Natural killer cell (primary cell): ENCODE data around the gene MESP2. TPM values are rescaled to one million over a fixed set of nuclear protein-coding genes. Genes with fewer than 3 reads are reported as not detected.
A peak's percentile ranks its signal among the peaks of the same experiment; 100 is the strongest.

ENCODE experiments used
- ATAC-seq, 3 donors: fragments of 150-1000 bp in 2 of 3; fragments of 200-7000 bp in 1 of 3; cut with Tn5 transposase; 1 replicate in 1 of 3; 2 replicates in 2 of 3; pipeline ENCODE4 v1.10.0; 2021; ENCODE audit warnings: mild to moderate bottlenecking in 2 of 3, moderate library complexity in 2 of 3
- DNase-seq, 2 donors: peaks; one replicate each; pipeline versions ENCODE4 v3.0.0 to v3.0.0-alpha.2; 2013 to 2021; ENCODE audit warnings: mixed read lengths in 1 of 2
- H3K27ac ChIP-seq: one replicate; pipeline ENCODE4 v1.5.1; 2013; ENCODE audit warnings: mild to moderate bottlenecking, low read length
- H3K27me3 ChIP-seq: one replicate; pipeline ENCODE4 v1.6.1; 2013; ENCODE audit warnings: low read length; ENCODE audit not compliant: control insufficient read depth, insufficient read depth
- H3K36me3 ChIP-seq: one replicate; pipeline ENCODE4 v1.6.1; 2013; ENCODE audit warnings: low read length; ENCODE audit not compliant: control insufficient read depth, insufficient read depth
- H3K4me1 ChIP-seq: one replicate; pipeline ENCODE4 v1.6.1; 2013; ENCODE audit warnings: low read length; ENCODE audit not compliant: control insufficient read depth, insufficient read depth
- H3K4me3 ChIP-seq: one replicate; pipeline ENCODE4 v1.5.1; 2013; ENCODE audit warnings: low read length
- H3K9me3 ChIP-seq: one replicate; pipeline ENCODE4 v1.6.1; 2013; ENCODE audit warnings: low read length; ENCODE audit not compliant: control insufficient read depth, insufficient read depth
- H3K27ac Mint-ChIP-seq, 2 donors: one replicate each; pipeline ENCODE4 v1.8.0; 2022; ENCODE audit warnings: mild to moderate bottlenecking in 2 of 2, mixed read lengths in 2 of 2, moderate library complexity in 1 of 2
- H3K27me3 Mint-ChIP-seq, 2 donors: one replicate each; pipeline ENCODE4 v1.8.0; 2022; ENCODE audit warnings: low read depth in 2 of 2, mixed read lengths in 2 of 2
- H3K36me3 Mint-ChIP-seq: one replicate; pipeline ENCODE4 v1.8.0; 2022; ENCODE audit warnings: mixed read lengths
- H3K4me1 Mint-ChIP-seq, 2 donors: one replicate each; pipeline ENCODE4 v1.8.0; 2022; ENCODE audit warnings: mixed read lengths in 2 of 2
- H3K4me3 Mint-ChIP-seq: one replicate; pipeline ENCODE4 v1.8.0; 2022; ENCODE audit warnings: mild to moderate bottlenecking, moderate library complexity, mixed read lengths
- H3K9me3 Mint-ChIP-seq, 2 donors: one replicate each; pipeline ENCODE4 v1.8.0; 2022; ENCODE audit warnings: mixed read lengths in 2 of 2
- CTCF ChIP-seq: fragments of 200-600 bp; IDR thresholded peaks from one replicate; pipeline ENCODE4 v1.8.0; 2022; ENCODE audit warnings: antibody characterized with exemption
- WGBS: methylation state at CpG from one replicate; pipeline ENCODE4 v1.1.7; 2013; ENCODE audit warnings: missing lambda C conversion rate; ENCODE audit not compliant: insufficient coverage; 5-methylcytosine and 5-hydroxymethylcytosine counted together
- intact Hi-C: fragments of 100-400 bp; cut with micrococcal nuclease; formaldehyde crosslinking; loops from one replicate; pipeline ENCODE4 v1.14.2; 2022
- total RNA-seq, 4 donors: library from RNA; stranded (reverse); fragments of 120-200 nt in 1 of 4; gene quantifications; one replicate each; pipeline versions ENCODE4 v1.2.3 to v1.2.4, GENCODE V29; 2013 to 2022

Gene MESP2
- total RNA-seq, 3 donors from 2014 or later (not counting 1 experiment from before 2014, with no cell fraction given) = not detected

- intact Hi-C loops = no loop called here
- Histone ChIP-seq H3K36me3 (no peaks in the 10 kb centered on the region), H3K4me1 (peaks cover 17% of the 10 kb centered on the region), H3K27me3 (peaks cover 24% of the 10 kb centered on the region), H3K4me3 (no peak overlapping the region), H3K27ac (no peak overlapping the region), H3K9me3 (peaks cover 4% of the 10 kb centered on the region)
- Mint-ChIP-seq H3K9me3 (no peaks in the 10 kb centered on the region), H3K27me3 (peaks cover 32 to 35% of the 10 kb centered on the region in 2 donors), H3K4me1 (peaks cover 6 to 11% of the 10 kb centered on the region in 2 donors), H3K4me3 (peak overlapping the region; percentile 90), H3K36me3 (peaks cover 11% of the 10 kb centered on the region), H3K27ac (no peak overlapping the region)
- no peak for TF ChIP-seq CTCF
- ATAC-seq (no peak), DNase-seq (no peak)
- 100% methylated on average over 2 of the region's 3 CpGs for WGBS
These were observed 39.6 kb downstream of the MESP2 start for GRCh38 chr15:89815769-89816168.

GRCh38 chr15:89817701-89818280, 41.7 kb downstream of the MESP2 start:
- H3K9me3 Mint-ChIP-seq = no peaks in the 10 kb centered on the region
- intact Hi-C loops = no loop called here
- no peak for DNase-seq
- peaks cover 6 to 11% of the 10 kb centered on the region in 2 donors for H3K4me1 Mint-ChIP-seq
- peaks cover 24% of the 10 kb centered on the region for H3K27me3 ChIP-seq
- no peaks in the 10 kb centered on the region for H3K36me3 ChIP-seq
- TF ChIP-seq CTCF = no peak
- peaks cover 4% of the 10 kb centered on the region for H3K9me3 ChIP-seq
- no peak overlapping the region for H3K27ac ChIP-seq
- peaks cover 27 to 32% of the 10 kb centered on the region in 2 donors for H3K27me3 Mint-ChIP-seq
- no peak overlapping the region for H3K4me3 Mint-ChIP-seq
- 84% methylated on average over 9 of the region's 10 CpGs for WGBS
- H3K4me3 ChIP-seq = no peak overlapping the region
- peaks cover 23% of the 10 kb centered on the region for H3K4me1 ChIP-seq
- no peak overlapping the region for H3K27ac Mint-ChIP-seq
- H3K36me3 Mint-ChIP-seq = peaks cover 11% of the 10 kb centered on the region
- no peak for ATAC-seq

GRCh38 chr15:89818287-89818686, 42.2 kb downstream of the MESP2 start:
- no peak overlapping the region for H3K27ac Mint-ChIP-seq
- H3K4me3 Mint-ChIP-seq = no peak overlapping the region
- intact Hi-C loops = no loop called here
- H3K4me1 ChIP-seq = peaks cover 24% of the 10 kb centered on the region
- H3K27ac ChIP-seq = no peak overlapping the region
- no peak overlapping the region for H3K4me3 ChIP-seq
- no peaks in the 10 kb centered on the region for H3K9me3 Mint-ChIP-seq
- peaks cover 4% of the 10 kb centered on the region for H3K9me3 ChIP-seq
- no peak for TF ChIP-seq CTCF
- WGBS = 90% methylated on average over 9 of the region's 10 CpGs
- DNase-seq = no peak
- H3K4me1 Mint-ChIP-seq = peaks cover 6 to 11% of the 10 kb centered on the region in 2 donors
- no peak for ATAC-seq
- no peaks in the 10 kb centered on the region for H3K36me3 ChIP-seq
- peaks cover 25 to 32% of the 10 kb centered on the region in 2 donors for H3K27me3 Mint-ChIP-seq
- H3K36me3 Mint-ChIP-seq = peaks cover 11% of the 10 kb centered on the region
- peaks cover 22% of the 10 kb centered on the region for H3K27me3 ChIP-seq
